ENCODE data around the gene ETFA. TPM values are rescaled to one million over a fixed set of nuclear protein-coding genes. Genes with fewer than 3 reads are reported as not detected.

ETFA gene
- total RNA-seq, 1 donor from 2014 or later: 31.7 TPM

DNA sequence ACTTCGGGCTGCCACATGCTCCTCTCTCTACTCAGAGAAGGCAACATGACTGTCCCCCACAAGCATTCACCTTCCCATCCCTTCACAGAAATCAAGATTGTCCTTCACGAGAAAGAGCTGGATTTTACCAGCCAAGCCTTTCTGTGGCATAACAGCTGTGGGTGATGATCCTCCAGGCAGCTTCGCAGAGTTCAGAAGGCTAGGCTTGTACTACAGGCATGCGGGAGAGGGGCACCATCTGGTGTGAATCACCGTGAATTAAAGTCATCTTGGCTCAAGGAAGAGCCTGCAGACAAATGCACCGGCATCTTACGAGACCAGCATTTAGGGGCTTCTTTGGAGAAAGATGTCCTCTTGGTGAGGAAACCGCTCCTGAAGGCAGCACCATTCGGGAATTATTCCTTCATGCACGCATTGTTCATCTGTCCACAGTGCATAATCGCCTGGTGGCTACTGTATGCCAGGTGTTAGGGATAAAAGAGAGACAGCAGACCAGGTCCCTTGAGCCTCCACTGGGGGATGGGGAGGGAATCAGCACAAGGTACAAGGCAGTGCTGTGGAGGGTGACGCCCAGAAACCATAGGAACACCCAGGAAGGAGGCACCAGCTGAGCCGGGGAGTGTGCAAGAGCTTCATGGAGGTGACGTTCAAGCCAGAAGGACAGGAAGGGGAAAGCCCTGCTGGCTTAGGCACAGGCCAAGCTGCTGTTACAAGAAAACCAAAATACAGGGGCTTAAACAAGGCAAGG lies 142.9 kb downstream of the ETFA start:
- TF ChIP-seq, protein P1, sequence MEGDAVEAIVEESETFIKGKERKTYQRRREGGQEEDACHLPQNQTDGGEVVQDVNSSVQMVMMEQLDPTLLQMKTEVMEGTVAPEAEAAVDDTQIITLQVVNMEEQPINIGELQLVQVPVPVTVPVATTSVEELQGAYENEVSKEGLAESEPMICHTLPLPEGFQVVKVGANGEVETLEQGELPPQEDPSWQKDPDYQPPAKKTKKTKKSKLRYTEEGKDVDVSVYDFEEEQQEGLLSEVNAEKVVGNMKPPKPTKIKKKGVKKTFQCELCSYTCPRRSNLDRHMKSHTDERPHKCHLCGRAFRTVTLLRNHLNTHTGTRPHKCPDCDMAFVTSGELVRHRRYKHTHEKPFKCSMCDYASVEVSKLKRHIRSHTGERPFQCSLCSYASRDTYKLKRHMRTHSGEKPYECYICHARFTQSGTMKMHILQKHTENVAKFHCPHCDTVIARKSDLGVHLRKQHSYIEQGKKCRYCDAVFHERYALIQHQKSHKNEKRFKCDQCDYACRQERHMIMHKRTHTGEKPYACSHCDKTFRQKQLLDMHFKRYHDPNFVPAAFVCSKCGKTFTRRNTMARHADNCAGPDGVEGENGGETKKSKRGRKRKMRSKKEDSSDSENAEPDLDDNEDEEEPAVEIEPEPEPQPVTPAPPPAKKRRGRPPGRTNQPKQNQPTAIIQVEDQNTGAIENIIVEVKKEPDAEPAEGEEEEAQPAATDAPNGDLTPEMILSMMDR (IDR thresholded peaks at IDR 0.05): no peak
- Histone ChIP-seq H3K27ac (no peak overlapping the region), H3K36me3 (no peaks in the 10 kb centered on the region), H3K4me3 (no peak overlapping the region), H3K27me3 (no peaks in the 10 kb centered on the region), H3K4me1 (peaks cover 0 to 3% of the 10 kb centered on the region in 2 donors), H3K9me3 (no peaks in the 10 kb centered on the region)
- no peak for DNase-seq (ENCODE audit: low spot score in 2 of 2)
- intact Hi-C loops (cut with DNase I): no loop called here

DNA sequence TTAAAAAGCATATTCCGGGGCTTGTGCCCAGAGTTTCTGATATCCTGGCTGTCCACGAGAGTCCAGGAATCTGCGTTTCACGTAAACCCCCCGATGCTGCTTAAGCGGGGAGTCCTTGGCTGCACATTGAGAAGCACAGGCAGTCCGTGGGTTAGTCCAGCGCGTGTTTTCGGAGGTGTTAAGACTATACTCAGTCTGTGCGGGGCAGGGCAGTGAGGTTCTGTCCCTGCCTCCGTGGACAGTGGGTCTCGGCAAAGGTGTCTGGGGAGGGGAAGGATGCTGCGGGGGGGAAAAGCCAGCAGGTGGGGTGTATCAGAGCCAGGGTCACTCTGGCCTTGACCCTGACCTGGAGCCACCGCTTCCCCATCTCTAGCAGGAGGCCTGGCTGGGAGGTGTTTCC lies 145.3 kb downstream of the ETFA start:
- no peak for DNase-seq (ENCODE audit: low spot score in 2 of 2)
- no peak overlapping the region for H3K4me3 ChIP-seq
- TF ChIP-seq, protein P1 (IDR thresholded peaks at IDR 0.05): no peak
- intact Hi-C loops (cut with DNase I): no loop called here
- no peaks in the 10 kb centered on the region for H3K9me3 ChIP-seq
- H3K27ac ChIP-seq: no peak overlapping the region
- no peaks in the 10 kb centered on the region for H3K27me3 ChIP-seq
- no peaks in the 10 kb centered on the region for H3K36me3 ChIP-seq
- peaks cover 0 to 3% of the 10 kb centered on the region in 2 donors for H3K4me1 ChIP-seq

Other genes starting within 250 kb of the ETFA start
- gene ISL2, start 25.3 kb upstream of the ETFA start, total RNA-seq: not detected